GM04504 (cell line): ENCODE data around the gene OR52N5.

Experiments used
- DNase-seq: peaks from one replicate; pipeline ENCODE4 v3.0.0-alpha.2; 2012; ENCODE audit warnings: low read depth

The OR52N5 gene

DNA sequence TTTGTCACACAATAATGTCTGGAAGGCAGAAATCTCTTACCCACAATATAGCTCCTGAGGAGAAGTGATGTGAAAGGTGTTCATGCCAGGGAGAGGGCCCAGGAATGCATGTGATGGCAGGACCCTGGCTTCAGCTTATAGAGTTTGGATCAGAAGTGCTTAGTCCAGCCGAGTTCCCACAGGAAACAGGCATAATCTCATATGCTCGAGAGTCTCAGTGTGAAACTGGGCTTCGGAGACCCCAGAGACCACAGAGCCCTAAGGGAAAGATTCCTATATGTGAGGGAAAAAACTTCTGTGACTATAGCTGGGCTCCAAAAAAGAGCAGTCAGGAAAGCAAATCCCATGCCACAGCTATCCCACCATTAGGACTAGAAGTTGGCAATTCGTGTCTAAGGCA, at the start of gene OR52N5:
OR52N5 (minus strand) TSS at position 101 of the 400 bp plus-strand sequence. CDS start 4,721 bp downstream, outside the sequence.
- no peak for DNase-seq

DNA sequence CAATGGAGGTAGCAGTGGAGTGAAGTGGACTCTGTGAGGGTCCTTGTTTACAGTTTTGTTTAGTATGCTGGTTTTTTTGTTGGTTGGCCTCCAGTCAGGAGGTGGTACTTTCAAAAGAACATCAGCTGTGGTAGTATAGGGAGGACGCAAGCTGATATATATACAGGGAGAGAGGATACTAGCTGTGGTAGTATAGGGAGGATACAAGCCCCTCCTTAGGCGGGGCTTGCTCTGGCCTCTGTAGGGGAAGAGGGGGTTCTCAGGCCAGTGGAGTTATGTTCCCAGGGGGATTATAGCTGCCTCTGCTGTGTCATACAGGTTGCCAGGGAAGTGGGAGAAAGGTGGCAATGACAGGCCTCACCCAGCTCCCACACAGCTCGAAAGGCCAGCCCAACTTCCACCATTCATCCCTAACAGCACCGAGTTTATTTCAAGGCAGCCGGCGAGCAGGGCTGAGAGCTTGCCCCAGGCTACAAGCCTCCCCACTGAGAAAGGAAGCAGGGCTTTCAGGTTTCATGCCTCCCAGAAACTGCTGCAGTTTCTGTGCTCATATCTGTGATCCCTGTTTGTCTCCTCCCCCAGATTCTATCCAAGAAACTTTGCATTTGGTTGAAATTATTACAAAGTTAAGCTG, 48.2 kb upstream of the OR52N5 start:
- no peak for DNase-seq

DNA sequence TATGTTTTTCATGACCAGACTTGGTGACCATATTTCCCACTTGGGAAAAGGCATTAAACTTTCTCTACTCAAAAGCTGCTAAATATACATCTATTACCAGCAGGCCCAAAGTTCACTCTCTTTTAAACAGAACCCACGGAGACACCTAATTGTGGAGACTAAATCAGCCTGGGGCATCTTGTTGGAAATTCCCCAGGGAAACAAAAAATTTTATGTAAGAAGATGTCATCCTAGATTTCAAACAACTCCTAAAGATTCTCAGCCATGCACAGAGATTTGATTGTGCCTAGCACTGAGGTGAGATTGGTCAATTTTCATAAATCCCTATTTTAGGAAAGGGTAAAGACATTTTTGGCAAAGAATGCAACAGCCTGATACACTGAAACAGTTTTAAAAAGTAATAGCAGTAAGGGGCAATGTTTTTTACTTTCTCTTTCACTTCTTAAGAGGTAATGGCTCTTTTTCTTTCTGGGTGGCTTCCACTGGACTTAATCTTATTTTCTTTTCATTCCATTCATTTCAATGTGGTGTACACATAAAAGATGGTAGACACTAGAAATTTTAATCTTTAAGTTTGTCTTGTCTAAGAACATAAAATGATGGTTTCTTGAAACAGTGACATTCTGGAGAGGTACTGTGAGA, 35.2 kb upstream of the OR52N5 start:
- DNase-seq = no peak

DNA sequence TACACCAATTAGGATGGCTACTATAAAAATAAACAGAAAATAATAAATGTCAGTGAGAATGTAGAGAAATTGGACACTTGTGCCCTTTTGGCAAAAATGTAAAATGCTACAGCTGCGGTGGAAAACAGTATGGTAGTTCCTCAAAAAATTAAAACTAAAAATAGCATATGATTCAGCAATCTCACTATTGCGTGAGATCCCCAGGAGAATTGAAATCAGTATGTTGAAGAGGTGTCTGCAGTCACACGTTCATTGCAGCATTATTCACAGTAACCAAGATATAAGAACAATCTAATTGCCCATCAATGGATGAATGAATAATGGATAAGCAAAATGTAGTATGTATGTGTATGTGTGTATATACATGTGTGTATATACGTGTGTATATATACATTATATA, 32.4 kb upstream of the OR52N5 start:
- no peak for DNase-seq

DNA sequence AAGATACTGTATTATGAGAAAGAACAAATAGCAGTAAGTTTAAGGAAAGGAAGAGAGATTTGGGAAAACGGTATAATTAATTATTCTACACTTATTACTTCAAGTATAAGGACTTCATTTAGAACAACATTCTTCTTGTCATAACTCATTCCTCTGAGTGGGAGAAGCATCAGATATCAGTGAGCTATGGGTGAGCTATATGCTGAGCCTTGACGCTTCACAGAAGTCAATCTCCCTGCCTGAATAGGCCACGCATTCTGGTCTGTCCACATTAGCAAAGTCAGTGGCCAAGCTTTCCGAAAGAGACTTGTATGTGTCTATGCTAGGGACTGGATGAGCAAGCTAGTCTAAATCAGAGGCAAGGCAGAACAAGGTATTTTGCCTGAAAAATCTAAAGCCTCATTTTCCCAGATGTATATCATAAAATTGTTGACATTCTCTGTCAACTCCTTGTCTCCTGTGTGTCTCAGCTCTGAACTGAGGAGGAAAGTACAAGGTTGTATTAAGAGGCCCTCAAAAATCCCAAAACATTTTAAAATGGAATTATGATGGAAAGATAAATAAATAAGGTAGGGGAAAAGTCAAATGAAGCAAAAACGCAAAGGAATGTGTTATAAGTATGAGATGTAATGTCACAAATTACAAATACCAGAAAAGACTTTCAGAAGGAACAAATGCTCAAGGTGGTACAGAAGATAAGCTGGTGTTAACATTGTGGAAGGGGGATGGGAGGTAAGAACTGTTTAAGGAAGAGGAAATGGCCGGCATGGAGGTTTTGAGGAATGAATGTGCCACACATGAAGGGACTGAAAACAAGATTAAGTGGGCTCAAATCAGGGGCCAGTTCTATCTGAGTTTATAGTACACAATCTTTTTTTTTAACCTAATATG, 27.0 kb upstream of the OR52N5 start:
- no peak for DNase-seq

DNA sequence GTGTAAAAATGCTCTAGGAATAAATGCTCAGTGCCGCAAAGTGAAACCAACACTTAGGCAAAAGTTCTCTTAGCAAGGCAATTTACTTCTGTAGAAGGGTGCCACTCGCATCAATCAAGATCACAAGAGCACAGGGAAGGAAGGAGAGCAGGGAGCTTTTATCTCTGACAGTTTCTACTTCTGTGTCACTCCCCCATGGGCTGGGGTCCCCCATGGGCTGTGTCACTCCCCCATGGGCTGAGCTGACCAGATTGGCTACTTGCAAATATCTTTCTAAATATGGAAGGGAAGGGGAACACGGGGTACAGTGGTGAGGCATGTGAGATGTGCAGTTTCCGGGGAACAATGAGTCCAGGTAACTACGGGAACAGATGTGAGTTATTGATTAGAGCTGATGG, 26.0 kb upstream of the OR52N5 start:
- DNase-seq = no peak

DNA sequence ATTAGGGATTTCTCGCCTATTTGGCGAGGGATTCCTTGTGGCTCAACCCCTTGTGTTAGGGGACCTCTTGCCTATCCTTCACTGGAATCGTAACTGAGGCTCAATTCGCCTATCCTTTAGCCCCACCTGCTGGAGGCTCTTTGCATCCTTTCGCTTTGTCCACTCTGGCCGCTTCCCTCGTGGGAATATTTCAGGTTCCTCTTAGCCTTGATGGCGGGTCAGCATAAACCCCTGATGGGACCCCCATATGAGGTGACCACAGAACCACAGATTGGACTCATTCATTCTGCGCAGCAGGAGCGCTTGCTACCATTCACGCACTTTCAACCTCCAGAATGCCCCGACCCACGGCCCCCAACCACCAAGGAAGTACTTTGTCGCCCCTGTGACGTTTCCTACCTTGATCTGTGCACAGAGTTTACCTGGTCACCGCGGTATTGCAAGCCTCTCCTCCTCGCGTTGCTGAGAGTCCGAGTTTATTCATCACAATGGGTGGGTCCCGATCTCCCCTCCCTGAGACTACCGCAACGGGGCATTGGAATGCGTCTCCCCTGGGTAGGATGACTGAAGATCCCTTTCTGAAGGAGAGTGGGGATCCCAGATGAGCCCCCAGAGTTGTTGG, 25.5 kb upstream of the OR52N5 start, which contains the start of gene OR52N2:
OR52N2 (plus strand) TSS at position 425 of the 622 bp plus-strand sequence. CDS start 11,412 bp downstream, outside the sequence.
- peak; percentile 46 for DNase-seq

DNA sequence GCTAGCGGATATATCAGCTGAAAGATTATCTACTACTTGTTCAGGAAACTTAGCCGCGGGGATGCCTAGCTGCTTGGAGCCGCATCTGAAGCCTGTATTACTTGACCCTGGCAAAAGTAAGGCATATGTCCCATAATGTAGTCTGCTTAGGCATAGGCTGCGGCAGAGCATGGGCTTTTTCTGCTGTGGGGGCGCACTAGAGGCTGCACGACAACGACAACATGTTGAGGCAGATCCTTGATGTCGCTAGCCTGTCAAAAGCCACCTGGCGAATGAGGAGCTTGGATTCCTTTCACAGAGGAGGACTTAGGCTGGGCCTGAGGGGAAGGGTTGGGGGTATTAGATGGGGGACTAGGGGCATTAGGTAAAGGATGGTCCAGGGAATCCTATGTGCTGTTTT, 24.4 kb upstream of the OR52N5 start:
- no peak for DNase-seq

DNA sequence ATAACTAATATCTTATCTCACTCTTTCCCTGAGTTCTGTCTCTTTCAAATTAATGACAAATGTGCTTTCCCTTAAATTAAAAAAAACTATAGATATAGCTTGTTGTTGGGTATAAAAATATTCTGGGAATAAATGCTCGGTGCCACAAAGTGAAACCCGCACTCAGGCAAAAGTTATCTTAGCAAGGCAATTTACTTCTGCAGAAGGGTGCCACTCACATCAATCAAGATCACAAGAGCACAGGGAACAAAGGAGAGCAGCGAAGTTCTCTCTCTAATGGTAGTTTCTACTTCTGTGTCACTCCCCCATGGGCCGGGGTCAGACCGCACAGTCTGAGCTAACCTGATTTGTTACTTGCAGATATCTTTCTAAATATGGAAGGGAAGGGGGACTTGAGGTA, 20.8 kb upstream of the OR52N5 start:
- no peak for DNase-seq

DNA sequence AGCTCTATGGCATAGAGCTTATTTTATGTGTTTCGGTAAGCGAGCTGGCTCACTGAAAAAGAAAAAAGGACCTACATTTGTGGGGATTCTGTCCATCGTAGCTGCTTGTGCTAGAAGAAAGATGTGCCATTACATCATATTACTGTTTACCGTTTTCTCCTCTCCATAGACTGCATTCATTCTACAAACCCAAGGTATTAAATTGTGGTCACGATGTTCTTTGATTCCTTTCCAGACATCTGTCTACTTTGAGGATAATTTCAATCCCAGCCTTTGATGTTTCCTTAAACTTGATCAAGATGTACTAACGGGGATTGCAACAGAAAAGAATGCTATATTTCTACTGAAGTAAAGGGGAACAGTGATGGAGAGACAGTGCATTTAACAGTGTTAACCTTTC, 13.4 kb upstream of the OR52N5 start:
- no peak for DNase-seq

DNA sequence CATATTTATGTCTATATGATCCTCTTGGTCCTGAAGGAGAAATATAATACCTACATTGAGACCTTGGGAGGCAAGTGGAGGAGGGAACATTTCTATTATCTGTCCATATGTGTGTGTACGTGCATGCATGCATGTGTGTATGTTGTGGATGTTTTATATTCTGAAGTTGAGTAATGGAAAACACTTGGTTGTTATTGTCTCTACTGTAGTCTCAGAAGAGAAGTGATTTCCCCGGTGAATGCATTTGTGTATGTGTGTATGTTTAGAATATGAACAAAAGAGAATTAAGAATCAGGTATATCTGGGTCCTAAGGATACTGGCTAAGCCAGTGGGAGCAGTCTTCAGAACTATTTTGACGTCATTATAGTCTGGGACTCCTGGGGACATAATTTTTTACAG, 8.0 kb upstream of the OR52N5 start, which contains the start of gene OR52N1:
OR52N1 (minus strand) TSS at position 101 of the 400 bp plus-strand sequence. CDS start 2,449 bp downstream, outside the sequence.
- DNase-seq = no peak

DNA sequence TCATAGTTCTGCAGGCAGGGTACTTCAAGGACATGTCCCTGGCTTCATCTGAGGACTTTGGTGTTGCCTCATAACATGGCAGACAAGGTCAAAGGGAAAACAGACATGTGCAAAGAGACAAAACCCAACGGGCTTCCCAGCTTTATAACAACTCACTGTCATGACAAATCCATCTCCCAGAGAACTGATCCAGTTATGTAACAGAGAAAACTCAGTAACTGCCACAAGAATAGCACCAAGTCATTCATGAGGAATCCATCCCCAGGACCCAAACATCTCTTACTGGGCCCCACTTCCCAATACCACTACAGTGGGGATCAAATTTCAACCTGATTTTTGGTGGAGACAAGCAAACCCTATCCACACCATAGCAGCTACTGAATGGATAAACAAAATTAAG, 16.1 kb downstream of the OR52N5 start:
- no peak for DNase-seq

DNA sequence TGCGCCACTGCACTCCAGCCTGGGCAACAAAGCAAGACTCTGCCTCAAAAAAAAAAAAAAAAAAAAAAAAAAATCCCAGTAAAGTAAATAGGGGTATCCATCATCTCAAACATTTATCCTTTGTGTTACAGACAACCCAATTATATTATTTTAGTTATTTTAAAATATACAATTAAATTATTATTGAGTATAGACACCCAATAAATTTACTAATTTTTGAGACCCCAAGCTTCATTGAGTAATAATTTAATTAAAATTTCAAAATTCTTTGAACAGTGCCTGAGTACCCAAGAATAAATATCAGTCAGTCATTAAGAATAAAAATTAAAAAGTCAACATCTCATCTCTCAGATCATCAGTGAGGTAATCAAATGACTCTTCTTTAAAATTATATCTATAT, 29.2 kb downstream of the OR52N5 start, which contains the start of gene OR52N4:
OR52N4 (plus strand) TSS at position 301 of the 400 bp plus-strand sequence. CDS start 498 bp downstream, outside the sequence.
- DNase-seq = no peak

DNA sequence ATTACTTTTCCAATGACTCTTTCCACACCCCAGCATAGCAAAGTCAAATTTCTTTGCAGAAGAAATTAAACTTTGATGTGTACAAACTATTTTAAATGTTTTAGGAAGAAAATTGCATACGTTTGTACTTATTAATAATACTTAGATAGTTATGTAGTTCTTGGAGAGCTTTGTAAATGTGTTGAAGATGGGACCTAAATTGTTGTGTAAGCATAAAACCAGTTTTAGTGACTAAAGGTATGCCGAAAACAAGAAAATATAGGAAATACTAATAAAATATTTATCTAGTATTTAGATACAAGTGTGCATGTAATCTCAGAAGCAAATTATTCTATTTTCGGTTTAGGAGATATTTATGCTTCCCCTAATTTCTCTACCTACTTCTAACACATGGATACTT, 33.3 kb downstream of the OR52N5 start:
- DNase-seq = no peak

DNA sequence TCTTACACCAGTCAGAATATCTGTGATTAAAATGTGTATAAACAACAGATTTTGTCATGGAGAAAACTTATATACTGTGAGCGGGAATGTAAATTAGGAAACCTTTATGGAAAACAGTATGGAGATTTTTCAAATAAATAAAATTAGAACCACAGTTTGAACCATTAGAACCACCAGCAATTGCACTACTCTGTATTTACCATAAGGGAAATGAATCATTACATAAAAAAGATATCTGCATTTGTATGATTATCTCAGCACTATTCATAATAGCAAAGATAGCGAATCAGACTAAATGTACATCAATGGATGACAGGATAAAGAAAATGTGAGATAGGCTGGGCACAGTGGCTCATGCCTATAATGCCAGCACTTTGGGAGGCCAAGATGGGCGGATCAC, 36.5 kb downstream of the OR52N5 start:
- DNase-seq = no peak

DNA sequence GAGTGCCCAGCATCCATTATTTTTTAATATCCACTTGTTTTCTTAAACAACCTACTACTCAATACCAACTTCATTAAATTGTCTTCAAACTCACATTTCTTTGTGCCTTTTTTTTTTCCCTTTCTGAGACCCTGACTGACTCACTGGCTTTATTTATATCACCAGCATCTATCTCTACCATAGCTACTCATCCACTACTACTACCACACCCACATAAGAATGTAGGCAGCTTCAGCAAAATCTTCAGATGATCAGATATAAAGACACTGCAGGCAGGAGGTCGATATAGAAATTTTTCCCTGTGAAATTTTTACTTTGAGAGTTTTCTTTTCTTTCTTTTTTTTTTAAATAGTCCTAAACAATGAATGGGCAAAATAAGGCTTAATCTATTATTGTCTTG, 44.7 kb downstream of the OR52N5 start:
- DNase-seq = no peak

DNA sequence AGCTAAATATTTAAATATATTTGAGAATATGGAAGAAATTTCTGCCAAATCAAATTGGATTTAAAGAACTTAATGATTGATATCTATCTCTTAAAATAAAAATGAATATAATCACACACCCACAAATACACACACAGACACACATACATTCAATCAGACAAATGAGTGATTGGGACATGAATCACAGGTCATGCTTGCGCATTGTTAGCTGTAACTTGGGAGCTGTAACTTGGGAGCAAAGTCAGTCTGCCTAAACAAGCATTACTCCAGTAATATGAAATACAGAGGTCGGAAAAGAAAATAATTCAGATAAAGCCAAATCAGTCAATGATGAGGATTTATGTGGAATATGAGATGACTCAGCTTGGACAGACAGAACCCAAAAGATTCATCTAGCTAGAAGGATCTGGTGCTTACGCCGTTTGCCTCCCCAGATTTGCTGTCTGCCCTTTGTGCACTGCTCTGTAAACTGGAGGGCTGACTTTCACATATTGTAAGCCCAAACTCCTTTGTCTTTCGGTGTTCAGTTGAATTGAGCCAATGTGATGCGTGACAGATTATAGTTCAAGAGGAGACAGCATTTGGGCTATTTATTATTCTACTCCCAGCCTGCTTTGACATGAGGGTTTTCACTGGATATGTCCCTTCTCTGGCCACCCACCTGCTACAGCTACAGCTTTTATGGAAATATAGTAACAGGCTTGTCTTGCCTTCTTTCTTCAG, 45.3 kb downstream of the OR52N5 start:
- DNase-seq = no peak

DNA sequence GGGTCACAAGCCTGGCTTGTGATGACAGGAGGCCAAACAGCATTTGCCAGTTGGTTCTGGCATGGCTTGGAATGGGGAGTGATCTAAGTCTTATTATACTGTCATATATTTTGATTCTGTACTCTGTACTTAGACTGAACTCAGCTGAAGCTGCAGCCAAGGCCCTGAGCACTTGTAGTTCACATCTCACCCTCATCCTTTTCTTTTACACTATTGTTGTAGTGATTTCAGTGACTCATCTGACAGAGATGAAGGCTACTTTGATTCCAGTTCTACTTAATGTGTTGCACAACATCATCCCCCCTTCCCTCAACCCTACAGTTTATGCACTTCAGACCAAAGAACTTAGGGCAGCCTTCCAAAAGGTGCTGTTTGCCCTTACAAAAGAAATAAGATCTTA, 46.1 kb downstream of the OR52N5 start:
- no peak for DNase-seq

DNA sequence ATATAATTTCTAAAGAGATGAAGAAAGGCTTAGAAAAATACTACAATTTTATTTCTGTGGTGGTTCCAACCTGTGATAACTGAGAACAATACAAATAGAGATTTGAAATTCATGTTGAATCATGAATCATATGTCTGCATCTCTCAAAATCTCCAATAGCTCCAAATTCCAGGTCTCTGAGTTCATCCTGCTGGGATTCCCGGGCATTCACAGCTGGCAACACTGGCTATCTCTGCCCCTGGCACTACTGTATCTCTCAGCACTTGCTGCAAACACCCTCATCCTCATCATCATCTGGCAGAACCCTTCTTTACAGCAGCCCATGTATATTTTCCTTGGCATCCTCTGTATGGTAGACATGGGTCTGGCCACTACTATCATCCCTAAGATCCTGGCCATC, 46.8 kb downstream of the OR52N5 start, which contains the start of gene OR56B1:
OR56B1 (plus strand) TSS at position 53 of the 400 bp plus-strand sequence; CDS start at position 122, 69 bp downstream.
- DNase-seq = no peak

DNA sequence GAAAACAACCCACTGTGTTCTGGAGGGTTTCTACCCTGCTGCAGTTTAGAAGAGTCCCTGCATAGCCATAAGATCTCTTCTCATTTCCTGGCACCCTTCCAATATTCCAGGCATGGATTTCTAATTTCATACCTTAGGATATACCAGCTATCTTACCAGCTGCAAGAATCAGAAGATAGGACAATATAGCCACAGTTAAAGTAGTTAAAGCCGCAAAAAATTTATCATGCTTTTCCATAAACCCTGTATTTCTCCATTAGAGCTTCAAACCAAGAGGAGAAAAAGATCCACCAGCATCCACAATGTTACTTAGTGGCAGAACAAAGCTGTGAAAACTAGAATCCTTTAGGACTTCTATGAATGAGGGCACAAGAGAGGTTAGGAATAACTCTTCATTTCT, 55.5 kb downstream of the OR52N5 start:
- DNase-seq = no peak

DNA sequence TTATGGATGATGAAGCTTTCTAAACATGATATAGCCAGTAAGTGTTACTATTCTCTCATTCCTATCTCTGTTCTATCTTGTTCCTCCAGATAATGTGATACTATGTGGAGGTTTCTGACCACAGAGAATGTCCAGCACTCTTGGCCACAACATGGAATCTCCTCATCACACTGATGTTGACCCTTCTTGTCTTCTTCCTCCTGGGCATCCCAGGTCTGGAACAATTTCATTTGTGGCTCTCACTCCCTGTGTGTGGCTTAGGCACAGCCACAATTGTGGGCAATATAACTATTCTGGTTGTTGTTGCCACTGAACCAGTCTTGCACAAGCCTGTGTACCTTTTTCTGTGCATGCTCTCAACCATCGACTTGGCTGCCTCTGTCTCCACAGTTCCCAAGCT, 56.8 kb downstream of the OR52N5 start:
- DNase-seq = no peak
